Endometrial microvascular endothelial cells (primary cell): ENCODE measurements around the gene AQP5. TPM values are rescaled to one million over a fixed set of nuclear protein-coding genes. Genes with fewer than 3 reads are reported as not detected.

Experiments used
- in situ Hi-C: cut with HindIII; loops from 2 replicates; pipeline ENCODE4 v1.10.0; 2017; ENCODE audit warnings: low sequenced_read_pairs, low pct_unique_long_range_greater_than_20kb; ENCODE audit errors: inconsistent ontology term
- total RNA-seq: library from RNA; depleted of rRNA; stranded (reverse); fragments of >200 nt; gene quantifications from one replicate; pipeline ENCODE4 v1.2.3, GENCODE V29; 2015; ENCODE audit errors: inconsistent ontology term

The AQP5 gene
- total RNA-seq, 1 donor from 2014 or later, result not detected

- in situ Hi-C loops, result loop anchor here (10.0 kb wide), 1 partner anchor 104 kb away; no protein-coding TSS in a partner anchor
Observed at GRCh38 chr12:49960474-49961110, 1.1 kb upstream of the AQP5 start.

DNA sequence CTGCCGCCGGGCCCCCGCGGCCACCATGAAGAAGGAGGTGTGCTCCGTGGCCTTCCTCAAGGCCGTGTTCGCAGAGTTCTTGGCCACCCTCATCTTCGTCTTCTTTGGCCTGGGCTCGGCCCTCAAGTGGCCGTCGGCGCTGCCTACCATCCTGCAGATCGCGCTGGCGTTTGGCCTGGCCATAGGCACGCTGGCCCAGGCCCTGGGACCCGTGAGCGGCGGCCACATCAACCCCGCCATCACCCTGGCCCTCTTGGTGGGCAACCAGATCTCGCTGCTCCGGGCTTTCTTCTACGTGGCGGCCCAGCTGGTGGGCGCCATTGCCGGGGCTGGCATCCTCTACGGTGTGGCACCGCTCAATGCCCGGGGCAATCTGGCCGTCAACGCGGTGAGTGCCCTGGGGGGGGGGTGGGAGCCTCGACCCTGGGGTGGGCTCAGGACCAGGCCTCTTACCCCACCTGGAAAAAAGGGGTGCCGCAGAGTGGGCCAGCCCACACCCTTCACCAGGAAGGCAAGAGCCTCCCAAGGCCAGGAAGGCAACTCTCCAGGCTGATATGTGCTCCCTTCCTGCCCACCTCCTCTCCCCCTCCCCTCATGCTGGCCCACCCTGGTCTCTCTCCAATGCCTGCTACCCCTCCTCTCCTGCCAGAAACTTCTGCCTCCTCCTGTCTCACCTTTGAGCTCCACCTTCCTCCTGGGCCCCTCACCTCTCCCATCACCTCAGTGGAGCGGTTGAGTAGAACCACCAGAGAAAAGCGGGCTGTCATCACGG, 507 bp downstream of the AQP5 start:
- in situ Hi-C loops, result loop anchor here (10.0 kb wide), 1 partner anchor 103 kb away; no protein-coding TSS in a partner anchor

GRCh38 chr12:49962861-49963765, 1.4 kb downstream of the AQP5 start:
- in situ Hi-C loops, result loop anchor here (10.0 kb wide), 1 partner anchor 102 kb away; no protein-coding TSS in a partner anchor

- in situ Hi-C loops, result loop anchor here (10.0 kb wide), 1 partner anchor 101 kb away; no protein-coding TSS in a partner anchor
Observed at GRCh38 chr12:49963976-49964815, 2.5 kb downstream of the AQP5 start.

- in situ Hi-C loops, result loop anchor here (10.0 kb wide), 1 partner anchor 100 kb away; no protein-coding TSS in a partner anchor
Observed at GRCh38 chr12:49964849-49965624, 3.4 kb downstream of the AQP5 start.

GRCh38 chr12:49965836-49966235, 4.2 kb downstream of the AQP5 start:
- in situ Hi-C loops, result loop anchor here (10.0 kb wide), 1 partner anchor 99 kb away; no protein-coding TSS in a partner anchor

DNA sequence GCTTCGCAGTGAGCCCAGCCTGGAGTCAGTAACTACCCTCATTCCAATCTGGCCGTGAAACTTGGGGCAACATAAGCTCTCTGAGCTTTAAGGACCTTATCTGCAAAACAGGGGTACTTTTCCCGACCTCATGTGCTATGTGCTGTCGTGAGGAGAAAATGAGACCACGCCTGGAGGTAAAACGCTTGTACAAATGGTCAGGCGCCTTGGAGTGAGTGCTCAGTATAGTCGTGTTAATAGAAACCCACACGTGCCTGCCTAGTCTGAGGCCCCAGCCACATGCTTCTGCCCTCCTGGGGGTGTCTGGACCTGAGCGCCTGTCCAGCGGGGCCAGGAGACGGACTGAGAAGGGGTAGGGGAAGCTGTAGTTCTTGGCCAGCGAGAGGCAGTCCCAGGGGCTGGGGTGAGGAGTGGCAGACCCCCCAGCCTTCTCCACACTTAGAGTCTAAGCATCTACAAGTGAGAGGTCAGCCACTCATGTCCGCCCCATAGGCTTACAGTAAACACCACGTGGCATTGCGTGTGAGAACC, 4.9 kb downstream of the AQP5 start:
- in situ Hi-C loops, result loop anchor here (10.0 kb wide), 1 partner anchor 98 kb away; no protein-coding TSS in a partner anchor

- in situ Hi-C loops, result loop anchor here (10.0 kb wide), 1 partner anchor 98 kb away; no protein-coding TSS in a partner anchor
Observed at GRCh38 chr12:49967042-49967776, 5.5 kb downstream of the AQP5 start.

DNA sequence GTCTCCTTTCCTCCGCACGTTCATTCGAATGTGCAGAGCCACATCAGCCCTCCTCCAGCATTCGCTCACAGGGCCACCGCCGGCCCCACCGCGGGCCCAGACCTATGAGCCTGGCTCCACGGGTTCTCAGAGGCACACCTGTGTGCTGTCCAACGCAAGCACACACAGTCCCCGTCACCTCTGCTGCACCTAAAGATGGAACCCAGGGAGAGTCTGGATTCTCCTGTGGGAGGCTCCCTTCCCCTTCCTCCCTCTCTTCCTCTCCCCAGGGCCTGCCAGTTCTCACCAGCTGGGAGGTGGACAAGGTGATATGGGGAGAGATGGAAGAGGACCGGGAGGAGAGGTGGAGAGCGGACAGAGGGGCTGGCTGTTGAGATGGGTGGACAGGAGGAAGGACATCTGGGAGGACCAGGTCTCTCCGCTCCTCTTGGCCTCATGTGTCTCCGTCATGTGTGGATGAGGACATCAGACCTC, 6.1 kb downstream of the AQP5 start:
- in situ Hi-C loops, result loop anchor here (10.0 kb wide), 1 partner anchor 97 kb away; no protein-coding TSS in a partner anchor

DNA sequence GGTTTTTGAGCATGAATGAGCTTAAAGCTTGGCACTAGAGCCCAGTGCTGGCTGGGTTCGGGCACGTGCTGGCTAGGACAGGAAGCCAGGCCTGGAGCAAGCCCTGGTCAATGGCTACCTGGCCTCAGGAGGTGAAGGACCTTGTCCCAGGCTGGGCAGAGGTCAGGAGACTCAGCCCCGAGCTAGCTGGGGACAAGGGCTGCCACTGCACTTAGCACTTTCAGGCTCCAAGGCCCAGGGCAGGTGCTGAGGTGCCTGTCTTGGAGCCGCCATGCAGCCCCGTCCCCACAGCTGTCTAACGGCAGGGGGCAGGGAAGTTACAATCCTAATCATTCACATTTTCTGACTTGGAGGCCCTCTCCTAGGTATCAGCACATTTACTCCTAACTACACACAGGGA, 6.8 kb downstream of the AQP5 start:
- in situ Hi-C loops, result loop anchor here (10.0 kb wide), 1 partner anchor 96 kb away; no protein-coding TSS in a partner anchor

DNA sequence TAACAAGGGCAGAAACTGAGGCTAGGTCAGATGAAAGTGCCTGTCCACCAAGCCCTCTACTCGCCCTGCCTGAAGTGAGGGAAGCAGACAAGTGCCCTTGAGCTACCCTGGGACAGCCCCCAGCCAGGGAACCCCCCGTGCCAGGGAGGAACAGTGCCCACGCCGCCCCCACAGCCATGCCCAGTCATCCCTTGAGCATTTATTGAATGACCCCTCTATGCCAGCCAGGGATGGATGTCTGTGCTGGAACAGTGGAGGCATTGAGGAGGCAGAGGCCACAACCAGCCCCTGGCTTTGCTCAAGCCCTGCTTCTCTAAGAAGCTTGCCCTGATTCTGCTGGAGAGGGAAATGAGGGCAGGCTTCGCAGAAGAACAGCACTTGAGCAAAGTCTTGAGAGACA, 7.4 kb downstream of the AQP5 start:
- in situ Hi-C loops, result loop anchor here (10.0 kb wide), 1 partner anchor 96 kb away; no protein-coding TSS in a partner anchor

- in situ Hi-C loops, result loop anchor here (10.0 kb wide), 1 partner anchor 95 kb away; no protein-coding TSS in a partner anchor
Observed at GRCh38 chr12:49969651-49970429, 8.2 kb downstream of the AQP5 start.

DNA sequence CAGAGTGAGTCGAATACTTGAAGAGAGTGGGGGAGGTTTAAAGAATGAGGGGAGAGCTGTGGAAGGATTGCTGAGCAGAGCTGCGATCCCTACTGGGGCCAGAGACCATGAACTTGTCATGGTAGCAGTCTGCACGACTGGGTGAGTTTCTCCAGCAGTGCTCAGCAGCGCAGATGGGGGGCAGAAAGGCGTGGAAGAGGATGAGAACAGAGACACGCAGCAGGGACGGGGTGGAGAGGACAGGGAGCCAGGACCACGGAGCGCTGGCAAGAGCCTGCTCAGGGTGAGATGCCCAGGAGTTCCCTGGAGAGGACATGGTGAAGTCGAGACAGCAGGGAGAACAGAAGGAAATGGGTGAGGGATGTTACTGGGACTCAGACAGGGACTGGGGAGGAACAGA, 9.0 kb downstream of the AQP5 start:
- in situ Hi-C loops, result no loop called here

- in situ Hi-C loops, result no loop called here
Observed at GRCh38 chr12:49971141-49971540, 9.5 kb downstream of the AQP5 start.

GRCh38 chr12:49972129-49972528, 10.5 kb downstream of the AQP5 start:
- in situ Hi-C loops, result no loop called here
